ENCODE data around the gene RNF150. TPM values are rescaled to one million over a fixed set of nuclear protein-coding genes. Genes with fewer than 3 reads are reported as not detected.

The RNF150 gene
- total and polyA plus RNA-seq, 2 of the 8 experiments (the other 6 are each of a cell fraction or from before 2014, with no cell fraction given) = 3.4 to 4.8 TPM

DNA sequence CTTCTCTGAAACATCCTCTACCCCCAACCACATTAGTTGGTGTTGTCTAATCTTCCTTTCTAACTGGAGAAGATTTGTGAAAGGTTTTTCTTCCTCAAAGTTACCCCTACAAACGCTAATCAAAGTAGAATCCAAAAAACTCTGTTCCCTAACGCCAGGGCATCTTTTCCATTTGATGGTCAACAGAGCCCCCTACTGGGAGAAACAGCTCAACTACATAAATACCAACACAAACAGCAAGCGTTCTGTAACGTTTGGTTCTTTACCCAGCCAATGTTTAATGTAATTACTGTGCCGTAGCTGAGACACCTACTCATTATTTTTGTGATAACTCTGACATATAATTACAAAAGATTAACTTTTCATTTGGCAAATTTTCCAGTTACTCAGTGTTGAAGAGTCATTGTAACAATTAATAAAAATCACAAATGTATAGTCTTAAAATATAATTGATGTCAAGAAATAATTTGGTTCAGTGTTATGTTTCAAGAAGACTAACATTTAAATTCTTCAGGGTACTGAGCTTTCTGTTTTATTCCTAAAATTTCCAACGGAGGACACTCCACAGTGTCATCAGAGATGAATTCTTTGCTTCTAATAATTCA lies 282.1 kb downstream of the RNF150 start (continued):
- TF ChIP-seq BRCA1 (IDR thresholded peaks at IDR 0.05; ENCODE audit: low read depth, low read length) (no peak), PHF8 (conservative IDR thresholded peaks at IDR 0.05; ENCODE audit: low read depth, low read length) (no peak), RAD21 (IDR thresholded peaks at IDR 0.05 in 1 of 2, conservative IDR thresholded peaks at IDR 0.05 in 1 of 2; ENCODE audit: low read depth in 2 of 2, low read length in 2 of 2) (peak; percentile 98), NRF1 (IDR thresholded peaks at IDR 0.05; ENCODE audit: low read depth, low read length) (no peak), TBP (IDR thresholded peaks at IDR 0.05; ENCODE audit: low read depth, low read length) (no peak), SRF (IDR thresholded peaks at IDR 0.05; ENCODE audit: low read depth, low read length) (no peak), BACH1 (IDR thresholded peaks at IDR 0.05; ENCODE audit: low read length) (no peak), YY1 (IDR thresholded peaks at IDR 0.05; ENCODE audit: low read depth, low read length) (no peak)
- TF ChIP-seq, protein P1, sequence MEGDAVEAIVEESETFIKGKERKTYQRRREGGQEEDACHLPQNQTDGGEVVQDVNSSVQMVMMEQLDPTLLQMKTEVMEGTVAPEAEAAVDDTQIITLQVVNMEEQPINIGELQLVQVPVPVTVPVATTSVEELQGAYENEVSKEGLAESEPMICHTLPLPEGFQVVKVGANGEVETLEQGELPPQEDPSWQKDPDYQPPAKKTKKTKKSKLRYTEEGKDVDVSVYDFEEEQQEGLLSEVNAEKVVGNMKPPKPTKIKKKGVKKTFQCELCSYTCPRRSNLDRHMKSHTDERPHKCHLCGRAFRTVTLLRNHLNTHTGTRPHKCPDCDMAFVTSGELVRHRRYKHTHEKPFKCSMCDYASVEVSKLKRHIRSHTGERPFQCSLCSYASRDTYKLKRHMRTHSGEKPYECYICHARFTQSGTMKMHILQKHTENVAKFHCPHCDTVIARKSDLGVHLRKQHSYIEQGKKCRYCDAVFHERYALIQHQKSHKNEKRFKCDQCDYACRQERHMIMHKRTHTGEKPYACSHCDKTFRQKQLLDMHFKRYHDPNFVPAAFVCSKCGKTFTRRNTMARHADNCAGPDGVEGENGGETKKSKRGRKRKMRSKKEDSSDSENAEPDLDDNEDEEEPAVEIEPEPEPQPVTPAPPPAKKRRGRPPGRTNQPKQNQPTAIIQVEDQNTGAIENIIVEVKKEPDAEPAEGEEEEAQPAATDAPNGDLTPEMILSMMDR (IDR thresholded peaks at IDR 0.05; ENCODE audit: control extremely low read depth in 1 of 3, insufficient read depth in 1 of 3, low read depth in 1 of 3, low read length in 3 of 3) = peak in 2 of 3 experiments; percentile 76 to 88; a peak in 3 of 4 replicates

Data from H1 (cell line).